Transverse colon (tissue), 4 donors: ENCODE data around the gene FXYD2. TPM values are rescaled to one million over a fixed set of nuclear protein-coding genes. Genes with fewer than 3 reads are reported as not detected.
A peak's percentile ranks its signal among the peaks of the same experiment; 100 is the strongest.

ENCODE experiments used
- DNase-seq: peaks from one replicate; pipeline ENCODE4 v3.0.0-alpha.2; 2019
- H3K27ac ChIP-seq, 4 donors: fragments of 200-600 bp; sonication (generic); 2 replicates each; pipeline ENCODE4 v1.5.1; 2016 to 2018; ENCODE audit warnings: inconsistent platforms in 4 of 4
- H3K27me3 ChIP-seq: fragments of 200-600 bp; sonication (generic); 2 replicates; pipeline ENCODE4 v1.5.1; 2017; ENCODE audit warnings: inconsistent platforms
- H3K36me3 ChIP-seq, 4 donors: fragments of 200-600 bp; sonication (generic); 2 replicates each; pipeline ENCODE4 v1.5.1; 2017 to 2019; ENCODE audit warnings: inconsistent platforms in 4 of 4
- H3K4me1 ChIP-seq, 4 donors: fragments of 200-600 bp; sonication (generic); 2 replicates each; pipeline ENCODE4 v1.5.1; 2017 to 2020; ENCODE audit warnings: inconsistent platforms in 4 of 4
- H3K4me3 ChIP-seq, 4 donors: fragments of 200-600 bp; sonication (generic); 1 replicate in 1 of 4; 2 replicates in 3 of 4; pipeline versions ENCODE4 v1.5.1 to v1.6.1; 2017 to 2019; ENCODE audit warnings: inconsistent platforms in 4 of 4
- H3K9me3 ChIP-seq, 2 donors: fragments of 200-600 bp; sonication (generic); 2 replicates each; pipeline ENCODE4 v1.5.1; 2017 to 2019; ENCODE audit warnings: inconsistent platforms in 2 of 2
- EP300 ChIP-seq: sonication (generic); formaldehyde crosslinking; IDR thresholded peaks from one replicate; pipeline ENCODE4 v1.6.1; 2017; ENCODE audit warnings: antibody characterized with exemption, low read depth
- POLR2A ChIP-seq: fragments of 450-650 bp; IDR thresholded peaks from one replicate; pipeline ENCODE4 v1.6.1; 2016; ENCODE audit warnings: antibody characterized with exemption, mild to moderate bottlenecking, moderate library complexity
- POLR2AphosphoS5 ChIP-seq, 3 donors: sonication (generic); formaldehyde crosslinking; IDR thresholded peaks; one replicate each; pipeline ENCODE4 v1.6.1; 2016; ENCODE audit warnings: antibody characterized with exemption in 3 of 3
- WGBS, 2 donors: methylation state at CpG; one replicate each; pipeline ENCODE4 v1.1.5; 2018; ENCODE audit warnings: low coverage in 1 of 2; 5-methylcytosine and 5-hydroxymethylcytosine counted together
- in situ Hi-C, 4 donors: fragments of 200-750 bp; cut with MboI; loops; one replicate each; pipeline versions ENCODE4 v1.15.0 to v1.15.1; 2017; ENCODE audit warnings: low sequenced_read_pairs in 3 of 4, low pct_ligation_motif_present in 1 of 4, low pct_unique_long_range_greater_than_20kb in 1 of 4
- intact Hi-C: fragments of 100-400 bp; cut with DNase I; formaldehyde crosslinking; loops from one replicate; pipeline ENCODE4 v1.15.1; 2023; ENCODE audit warnings: low total_unique reads
- total RNA-seq, 4 donors: library from RNA; depleted of rRNA; stranded (reverse); fragments of >200 nt; gene quantifications; one replicate each; pipeline ENCODE4 v1.1.0, GENCODE V29; 2016
- TF ChIP-seq, protein P1 (sequence below), 5 experiments: fragments of 200-600 bp in 3 of 5; fragments of 450-650 bp in 2 of 5; sonication (generic) in 3 of 5; IDR thresholded peaks; 1 replicate in 2 of 5; 2 replicates in 3 of 5; pipeline ENCODE4 v1.5.1; 2016 to 2017; ENCODE audit warnings: antibody characterized with exemption in 5 of 5, inconsistent platforms in 3 of 5, mild to moderate bottlenecking in 2 of 5, moderate library complexity in 1 of 5

The FXYD2 gene
- total RNA-seq, 4 donors from 2014 or later, result 0.64 to 1.2 (median 1.1) TPM; not detected in 1

- no peak overlapping the region for H3K27ac ChIP-seq
- no peak for DNase-seq
- intact Hi-C loops, result no loop called here
- TF ChIP-seq POLR2AphosphoS5 (IDR thresholded peaks at IDR 0.05), result no peak
- no peak for TF ChIP-seq POLR2A
- TF ChIP-seq, protein P1, sequence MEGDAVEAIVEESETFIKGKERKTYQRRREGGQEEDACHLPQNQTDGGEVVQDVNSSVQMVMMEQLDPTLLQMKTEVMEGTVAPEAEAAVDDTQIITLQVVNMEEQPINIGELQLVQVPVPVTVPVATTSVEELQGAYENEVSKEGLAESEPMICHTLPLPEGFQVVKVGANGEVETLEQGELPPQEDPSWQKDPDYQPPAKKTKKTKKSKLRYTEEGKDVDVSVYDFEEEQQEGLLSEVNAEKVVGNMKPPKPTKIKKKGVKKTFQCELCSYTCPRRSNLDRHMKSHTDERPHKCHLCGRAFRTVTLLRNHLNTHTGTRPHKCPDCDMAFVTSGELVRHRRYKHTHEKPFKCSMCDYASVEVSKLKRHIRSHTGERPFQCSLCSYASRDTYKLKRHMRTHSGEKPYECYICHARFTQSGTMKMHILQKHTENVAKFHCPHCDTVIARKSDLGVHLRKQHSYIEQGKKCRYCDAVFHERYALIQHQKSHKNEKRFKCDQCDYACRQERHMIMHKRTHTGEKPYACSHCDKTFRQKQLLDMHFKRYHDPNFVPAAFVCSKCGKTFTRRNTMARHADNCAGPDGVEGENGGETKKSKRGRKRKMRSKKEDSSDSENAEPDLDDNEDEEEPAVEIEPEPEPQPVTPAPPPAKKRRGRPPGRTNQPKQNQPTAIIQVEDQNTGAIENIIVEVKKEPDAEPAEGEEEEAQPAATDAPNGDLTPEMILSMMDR (IDR thresholded peaks at IDR 0.05), result no peak
- TF ChIP-seq EP300, result no peak
- in situ Hi-C loops, result no loop called here
- WGBS, 2 donors, result 71 to 100% methylated on average over 1 of the region's 1 CpG
- no peaks in the 10 kb centered on the region for H3K27me3 ChIP-seq
- H3K4me1 ChIP-seq, result peaks cover 9 to 26% (median 15%) of the 10 kb centered on the region in 4 donors
- H3K36me3 ChIP-seq, result no peaks in the 10 kb centered on the region
- no peaks in the 10 kb centered on the region for H3K9me3 ChIP-seq
- H3K4me3 ChIP-seq, result no peak overlapping the region
These were observed 38.8 kb upstream of the FXYD2 start for GRCh38 chr11:117863383-117863782.

- WGBS, 2 donors, result 100% methylated on average over 1 of the region's 1 CpG; no CpG with 5 or more reads in 1 of the 2 donors
- no peaks in the 10 kb centered on the region for H3K27me3 ChIP-seq
- no peak for DNase-seq
- H3K9me3 ChIP-seq, result no peaks in the 10 kb centered on the region
- in situ Hi-C loops (no loop called here), intact Hi-C loops (no loop called here)
- TF ChIP-seq, protein P1 (IDR thresholded peaks at IDR 0.05), result no peak
- TF ChIP-seq POLR2A (no peak), EP300 (no peak), POLR2AphosphoS5 (IDR thresholded peaks at IDR 0.05) (no peak)
- H3K27ac ChIP-seq, result peak overlapping the region in 3 of 4 donors; percentile 46 to 60 (median 60)
- no peak overlapping the region for H3K4me3 ChIP-seq
- H3K4me1 ChIP-seq, result peaks cover 9 to 28% (median 18%) of the 10 kb centered on the region in 4 donors
- H3K36me3 ChIP-seq, result no peaks in the 10 kb centered on the region
These were observed 38.2 kb upstream of the FXYD2 start for GRCh38 chr11:117862753-117863152.

DNA sequence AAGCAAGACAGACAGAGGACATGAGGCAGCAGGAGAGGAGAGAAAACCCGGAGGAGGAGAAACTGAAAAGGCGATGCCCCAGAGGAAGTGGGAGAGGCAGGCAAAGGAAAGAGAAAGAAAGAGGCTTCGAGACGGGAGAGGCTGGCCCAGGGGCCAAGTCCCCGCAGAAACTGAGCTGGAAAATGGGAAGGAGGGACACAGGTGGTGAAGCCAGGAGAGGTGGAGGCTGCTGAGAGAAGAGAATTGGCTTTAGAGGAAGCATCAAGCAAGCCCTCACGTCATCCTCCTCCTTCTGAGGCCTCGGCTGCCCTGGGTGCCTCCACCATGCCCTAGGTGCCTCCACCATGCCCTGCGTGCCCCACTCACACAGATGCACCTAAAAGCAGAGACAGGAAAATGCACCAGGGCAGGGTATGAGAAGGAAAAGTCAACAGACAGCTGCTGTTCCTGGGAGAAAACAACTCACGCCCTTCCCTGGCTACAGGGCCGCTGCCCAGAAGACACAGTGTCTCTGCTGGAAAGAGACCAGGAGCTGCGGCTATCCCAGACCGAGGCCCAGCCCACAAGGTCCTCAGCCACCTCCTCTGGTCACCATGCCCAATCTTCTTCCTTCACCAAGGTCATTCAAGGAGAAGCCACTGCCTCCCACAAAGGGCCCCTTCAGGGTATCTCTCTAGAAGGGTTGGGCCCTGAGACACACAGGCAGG lies 37.6 kb upstream of the FXYD2 start:
- TF ChIP-seq POLR2A (no peak), EP300 (no peak), POLR2AphosphoS5 (IDR thresholded peaks at IDR 0.05) (no peak)
- TF ChIP-seq, protein P1 (IDR thresholded peaks at IDR 0.05), result no peak
- no peaks in the 10 kb centered on the region for H3K36me3 ChIP-seq
- no peaks in the 10 kb centered on the region for H3K9me3 ChIP-seq
- H3K27me3 ChIP-seq, result no peaks in the 10 kb centered on the region
- peaks cover 9 to 31% (median 20%) of the 10 kb centered on the region in 4 donors for H3K4me1 ChIP-seq
- intact Hi-C loops, result no loop called here
- in situ Hi-C loops, result no loop called here
- peak overlapping the region; percentile 7 to 60 (median 53) for H3K27ac ChIP-seq
- DNase-seq, result no peak
- no peak overlapping the region for H3K4me3 ChIP-seq
- 54 to 55% methylated on average over 3 to 12 of the region's 12 CpGs for WGBS, 2 donors

GRCh38 chr11:117861151-117862018 lies 36.8 kb upstream of the FXYD2 start:
- in situ Hi-C loops, result no loop called here
- H3K4me3 ChIP-seq, result no peak overlapping the region
- no peak for DNase-seq
- intact Hi-C loops, result no loop called here
- peaks cover 9 to 31% (median 18%) of the 10 kb centered on the region in 4 donors for H3K4me1 ChIP-seq
- WGBS, 2 donors, result 53% methylated on average over 9 to 13 of the region's 13 CpGs
- H3K27ac ChIP-seq, result peak overlapping the region; percentile 7 to 60 (median 53)
- no peaks in the 10 kb centered on the region for H3K36me3 ChIP-seq
- no peaks in the 10 kb centered on the region for H3K9me3 ChIP-seq
- no peaks in the 10 kb centered on the region for H3K27me3 ChIP-seq
- TF ChIP-seq, protein P1 (IDR thresholded peaks at IDR 0.05), result no peak
- TF ChIP-seq POLR2A, result no peak
- TF ChIP-seq EP300, result no peak
